GM21576 (cell line): ENCODE measurements around the gene ENTHD1.
"Not testable (repeated sequence)": the region's sequence is repeated elsewhere in the genome, so short reads cannot be mapped to it uniquely, and the experiment has no call there.

ENCODE experiments used
- ATAC-seq: cut with Tn5 transposase; IDR thresholded peaks from one replicate; pipeline ENCODE4 v1.9.1; 2021; ENCODE audit warnings: mild to moderate bottlenecking, moderate library complexity; ENCODE audit not compliant: unreplicated experiment

The ENTHD1 gene

DNA sequence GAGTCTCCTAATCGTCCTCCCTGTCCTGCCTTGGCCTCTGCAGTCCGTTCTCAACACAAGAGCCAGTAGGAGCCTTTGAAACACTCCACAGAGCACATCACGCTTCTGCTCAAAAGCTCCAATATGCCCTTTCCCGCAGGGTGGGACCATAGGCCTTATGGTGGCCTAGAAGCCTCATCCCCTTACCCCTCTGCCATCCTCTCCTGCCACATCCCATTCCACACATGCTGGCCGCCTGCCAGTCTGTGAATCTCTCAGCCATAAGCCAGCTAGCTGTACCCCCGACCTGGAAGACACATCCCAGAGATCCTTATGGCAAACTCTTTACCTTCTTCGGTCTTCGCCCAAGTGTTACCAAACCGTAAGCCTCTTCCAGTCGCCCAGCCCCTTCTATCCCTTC lies 157.8 kb downstream of the ENTHD1 start:
- no peak for ATAC-seq

DNA sequence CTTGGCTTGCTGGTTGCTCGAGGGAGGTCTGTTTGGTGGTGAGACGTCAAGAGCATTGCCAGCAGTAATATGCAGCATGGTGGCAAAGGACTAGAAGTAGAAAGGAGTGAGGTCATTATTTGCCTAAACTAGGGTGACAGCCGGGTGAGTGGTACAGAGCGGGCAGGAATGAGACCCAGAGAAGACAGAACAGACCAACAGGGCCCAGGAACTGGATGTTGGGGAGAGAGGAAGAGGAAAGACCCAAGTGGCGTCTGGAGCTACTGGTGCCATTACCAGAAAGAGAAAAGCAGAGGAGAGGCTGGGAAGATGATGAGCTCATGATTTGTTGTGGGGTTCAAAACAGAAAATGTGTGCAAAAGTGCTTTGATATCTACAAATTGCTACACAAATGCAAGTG lies 158.7 kb downstream of the ENTHD1 start:
- ATAC-seq: no peak

DNA sequence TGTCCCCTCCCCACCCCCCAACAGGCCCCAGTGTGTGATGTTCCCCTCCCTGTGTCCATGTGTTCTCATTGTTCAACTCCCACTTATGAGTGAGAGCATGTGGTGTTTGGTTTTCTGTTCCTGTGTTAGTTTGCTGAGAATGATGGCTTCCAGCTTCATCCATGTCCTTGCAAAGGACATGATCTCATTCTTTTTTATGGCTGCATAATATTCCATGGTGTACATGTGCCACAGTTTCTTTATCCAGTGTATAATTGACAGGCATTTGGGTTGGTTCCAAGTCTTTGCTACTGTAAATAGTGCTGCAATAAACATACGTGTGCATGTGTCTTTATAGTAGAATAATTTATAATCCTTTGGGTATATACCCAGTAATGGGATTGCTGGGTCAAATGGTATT lies 159.5 kb downstream of the ENTHD1 start:
- not testable (repeated sequence) for ATAC-seq

DNA sequence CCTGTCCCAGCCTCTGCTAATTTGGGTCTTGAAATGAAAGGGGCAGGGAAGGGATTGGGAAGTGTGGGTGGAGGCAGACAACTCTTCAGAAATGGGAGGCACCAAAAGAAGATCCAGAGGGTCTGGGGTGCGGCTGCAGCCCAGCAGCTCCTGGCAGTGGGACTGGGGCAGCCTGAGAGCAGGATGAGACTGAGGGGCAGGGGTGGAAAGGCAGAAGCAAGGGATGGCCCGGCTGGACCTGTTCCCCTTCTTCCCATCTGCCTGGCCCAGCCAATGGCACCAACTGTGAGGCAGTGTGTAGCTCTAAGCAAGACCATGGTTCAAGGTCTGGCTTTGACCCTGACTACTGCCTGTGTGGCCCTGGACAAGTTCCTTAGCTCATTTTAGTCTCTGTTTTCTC lies 160.4 kb downstream of the ENTHD1 start:
- ATAC-seq: no peak

DNA sequence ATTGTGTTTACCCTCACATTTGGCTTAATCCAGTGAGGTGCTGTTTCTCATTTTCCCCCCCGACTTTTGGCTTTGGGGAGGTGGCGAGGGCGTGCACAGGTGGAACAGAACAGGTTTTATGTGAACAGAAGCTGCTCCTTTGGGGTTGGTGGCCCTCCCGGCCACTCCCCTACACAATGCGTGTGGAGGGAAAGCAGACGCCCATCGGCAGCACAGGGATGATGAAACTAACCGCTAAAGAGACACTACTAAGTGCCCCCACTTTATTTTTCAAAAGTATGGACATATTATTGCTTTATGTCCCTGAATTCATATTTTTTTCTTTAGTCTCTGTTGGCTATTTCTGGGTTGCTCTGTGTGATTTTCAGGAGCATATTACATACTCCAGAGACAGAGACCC lies 160.9 kb downstream of the ENTHD1 start:
- ATAC-seq: no peak

DNA sequence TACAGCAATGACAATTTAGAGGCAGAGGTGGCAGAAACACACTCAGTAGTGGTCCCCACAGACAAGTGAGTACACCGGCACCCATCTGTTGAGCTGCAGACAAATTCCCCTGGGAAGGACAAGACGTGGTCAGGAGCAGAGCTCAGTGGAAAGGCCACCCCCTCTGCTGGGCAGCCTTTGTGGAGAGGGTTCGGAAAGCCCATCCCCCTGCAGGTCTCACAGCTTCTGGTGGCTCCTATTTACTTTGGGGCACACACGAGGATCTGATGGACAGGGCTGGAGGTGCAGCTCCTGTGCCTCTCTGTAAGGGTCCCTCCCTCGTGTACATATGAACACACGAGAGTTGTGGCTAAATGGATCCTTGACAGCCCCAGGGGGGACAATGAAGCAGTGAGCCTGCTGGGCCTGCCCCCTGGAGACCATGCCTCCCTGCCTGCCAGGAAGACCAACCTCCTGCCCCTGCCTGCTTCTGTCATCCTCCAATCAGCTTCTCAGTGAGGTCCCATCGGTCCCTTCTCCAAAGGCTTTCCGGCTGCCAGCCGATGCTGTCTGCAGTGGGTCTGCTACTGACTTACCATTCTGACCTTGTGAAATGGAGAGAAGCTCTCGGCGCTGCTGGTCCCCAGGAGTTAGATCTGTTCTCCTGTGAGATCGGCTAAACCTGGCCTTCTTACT lies 161.5 kb downstream of the ENTHD1 start:
- no peak for ATAC-seq

DNA sequence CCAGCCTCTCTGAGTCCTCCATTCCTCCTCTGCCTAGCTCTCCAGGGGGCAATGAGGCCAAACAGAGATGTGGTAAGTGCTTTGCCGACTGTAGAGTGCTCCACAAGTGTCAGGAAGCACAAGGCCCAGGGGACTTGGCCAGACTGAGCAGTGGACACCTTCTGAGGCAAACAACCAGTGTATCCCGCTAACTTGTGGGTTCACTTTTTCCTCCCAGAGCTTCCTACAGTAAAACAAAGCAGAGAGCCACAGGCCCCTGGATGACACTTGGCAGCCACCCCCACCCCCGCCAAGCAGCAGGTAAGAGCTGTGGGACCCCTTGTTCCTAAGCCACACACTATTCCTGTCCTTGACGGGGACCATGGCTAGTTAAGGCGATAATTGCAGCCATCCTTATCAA lies 162.1 kb downstream of the ENTHD1 start:
- no peak for ATAC-seq

DNA sequence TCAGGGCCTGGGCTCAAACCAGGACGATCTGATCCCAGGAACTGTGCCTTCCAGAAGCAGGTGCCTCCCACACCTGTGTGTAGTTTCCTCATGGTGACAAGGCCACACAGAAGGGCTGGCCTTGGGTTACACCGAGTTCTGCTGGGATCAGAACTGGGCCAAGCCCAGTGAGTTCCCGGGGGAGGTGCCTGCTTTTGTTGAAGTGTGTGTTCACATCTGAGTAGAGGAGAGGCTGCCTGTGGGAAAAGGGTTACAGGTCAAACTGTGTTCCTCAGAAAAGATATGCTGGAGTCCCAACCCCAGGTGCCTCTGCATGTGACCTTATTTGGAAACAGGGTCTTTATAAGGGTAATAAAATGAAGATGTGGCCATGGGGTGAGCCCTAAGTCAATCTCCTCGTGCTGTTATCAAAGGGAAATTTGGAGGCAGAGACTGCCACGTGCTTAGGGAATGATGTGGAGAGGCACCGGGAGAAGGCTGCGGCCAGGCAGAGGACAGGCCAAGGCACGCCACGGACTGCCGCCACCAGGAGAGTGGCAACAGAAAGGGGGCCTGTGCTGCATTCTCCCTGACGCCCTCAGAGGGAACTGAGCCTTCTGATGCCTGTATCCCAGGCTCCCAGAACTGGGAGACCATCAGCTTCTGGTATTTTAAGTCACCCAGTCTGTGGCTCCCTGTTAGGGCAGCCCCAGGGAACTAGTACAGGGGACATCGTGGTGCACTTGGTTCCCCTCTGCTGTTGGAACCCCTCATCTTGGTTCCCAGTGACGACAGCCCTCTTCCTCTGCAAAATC lies 164.2 kb downstream of the ENTHD1 start:
- ATAC-seq: no peak

DNA sequence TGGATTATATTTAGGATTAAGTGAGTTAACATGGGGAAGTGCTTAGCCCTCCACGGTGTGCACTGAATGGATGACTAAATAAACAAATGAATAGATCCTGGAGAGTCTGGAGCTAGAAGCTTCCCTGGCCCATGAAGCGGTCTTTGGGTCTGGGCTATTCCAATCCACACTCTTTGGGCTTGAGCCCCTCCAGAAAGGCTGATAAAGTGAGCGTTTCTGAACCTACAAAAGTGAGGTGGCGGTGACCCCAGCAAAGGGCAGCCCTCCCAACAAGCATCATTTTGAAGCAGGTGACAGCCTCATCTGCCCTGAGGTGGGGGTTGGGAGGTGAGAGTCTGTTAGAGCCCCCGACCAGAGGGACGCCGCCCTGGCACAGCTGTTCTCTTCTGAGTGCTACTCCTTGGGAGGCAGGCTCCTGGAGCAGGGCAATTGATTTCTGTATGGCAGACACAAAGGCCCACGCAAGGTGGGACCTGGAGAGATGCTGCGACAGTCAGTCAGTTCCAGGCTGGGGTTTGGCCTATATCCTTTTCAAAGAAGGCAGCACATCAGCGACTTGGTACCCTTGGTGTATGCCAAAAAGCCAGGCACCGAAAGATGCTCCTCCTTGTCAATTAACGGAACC lies 165.2 kb downstream of the ENTHD1 start:
- no peak for ATAC-seq

DNA sequence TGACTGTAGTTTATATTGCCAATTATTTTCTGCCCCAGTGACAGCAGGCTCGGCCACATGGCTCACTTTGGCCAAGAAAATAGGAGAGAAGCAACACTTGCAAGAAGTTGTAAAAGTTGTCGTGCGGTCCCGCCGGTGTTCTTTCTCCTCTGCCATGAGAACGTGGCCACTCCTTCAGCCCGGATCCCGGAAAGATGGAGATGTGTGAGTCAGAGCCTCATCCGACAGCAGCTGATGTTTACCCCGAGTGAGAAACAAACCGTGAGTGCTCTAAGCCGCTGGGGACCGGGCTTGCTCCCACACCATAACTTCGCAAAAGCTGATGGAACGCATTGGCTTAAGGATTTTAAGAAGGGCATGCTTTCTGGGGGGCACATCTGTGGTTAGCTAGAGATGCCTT lies 166.0 kb downstream of the ENTHD1 start:
- no peak for ATAC-seq

DNA sequence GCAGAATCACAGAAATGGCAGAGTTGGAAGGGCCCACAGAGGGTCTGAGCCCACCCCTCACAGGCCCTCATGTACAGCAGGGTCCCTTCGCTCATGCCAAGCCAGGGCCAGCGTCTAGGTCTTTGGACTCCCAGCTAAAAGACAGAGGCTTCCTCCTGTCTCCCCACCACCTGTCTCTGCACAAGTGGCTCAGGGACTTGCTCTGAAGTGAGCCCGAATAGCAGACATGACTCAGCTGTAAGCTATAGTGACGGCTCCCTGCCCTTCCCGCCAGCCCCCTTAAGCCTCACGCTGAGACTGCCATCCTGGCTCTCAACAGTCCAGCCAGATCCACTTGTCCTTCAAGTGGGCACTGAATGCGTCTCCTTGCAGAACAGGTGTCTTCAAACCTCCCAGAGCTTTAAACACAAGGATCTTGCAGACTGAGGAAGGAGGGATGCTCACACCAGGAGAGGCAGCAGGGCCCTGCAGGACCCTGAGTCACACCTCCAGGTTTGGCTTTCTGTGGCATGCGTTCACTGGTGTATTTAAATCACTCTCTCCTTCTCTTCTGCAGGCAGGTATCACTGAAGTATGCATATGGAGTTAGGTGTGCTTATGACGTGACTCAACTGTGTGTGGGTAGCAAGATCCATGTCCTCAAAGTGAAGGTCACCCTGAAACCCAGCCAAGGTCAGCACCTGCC lies 168.1 kb downstream of the ENTHD1 start:
- no peak for ATAC-seq

DNA sequence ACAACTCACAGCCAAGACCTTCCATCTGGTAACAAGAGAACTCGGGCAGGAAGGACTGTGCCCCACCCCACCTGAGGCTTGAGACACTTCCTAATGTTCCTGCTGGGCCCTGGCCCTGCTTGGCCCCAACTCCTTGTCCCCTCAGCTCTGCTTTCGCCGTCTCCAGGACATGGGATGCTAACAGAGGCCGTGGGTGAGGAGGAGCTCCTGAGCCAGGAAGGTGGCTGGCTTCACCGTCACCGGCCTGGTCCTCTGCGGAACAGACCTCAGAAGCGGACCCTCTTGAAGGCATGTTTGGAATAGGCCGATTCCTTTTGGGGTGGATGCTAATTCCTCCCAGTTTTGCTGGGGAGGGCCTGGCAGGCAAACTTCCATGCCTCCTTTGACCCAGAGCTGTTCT lies 168.7 kb downstream of the ENTHD1 start:
- no peak for ATAC-seq

DNA sequence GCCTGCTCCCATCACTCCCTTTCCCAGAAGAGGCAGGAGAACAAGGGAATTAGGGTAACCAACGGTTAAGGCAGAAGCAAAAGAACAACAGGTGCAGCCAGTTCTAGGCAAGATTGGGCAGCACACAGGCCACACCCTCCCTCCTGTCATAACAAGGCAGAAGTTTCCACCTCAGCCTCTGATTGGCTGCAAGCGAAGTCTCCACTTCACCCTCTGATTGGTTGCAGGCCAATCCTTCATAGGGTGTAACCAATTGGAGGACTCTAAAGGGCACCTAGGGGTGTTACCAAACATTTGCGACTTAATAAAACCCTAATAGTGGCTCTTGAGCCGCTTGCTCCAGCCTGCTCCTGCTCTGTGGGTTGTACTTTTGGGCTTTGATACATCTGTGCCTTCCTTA lies 169.2 kb downstream of the ENTHD1 start:
- no peak for ATAC-seq

DNA sequence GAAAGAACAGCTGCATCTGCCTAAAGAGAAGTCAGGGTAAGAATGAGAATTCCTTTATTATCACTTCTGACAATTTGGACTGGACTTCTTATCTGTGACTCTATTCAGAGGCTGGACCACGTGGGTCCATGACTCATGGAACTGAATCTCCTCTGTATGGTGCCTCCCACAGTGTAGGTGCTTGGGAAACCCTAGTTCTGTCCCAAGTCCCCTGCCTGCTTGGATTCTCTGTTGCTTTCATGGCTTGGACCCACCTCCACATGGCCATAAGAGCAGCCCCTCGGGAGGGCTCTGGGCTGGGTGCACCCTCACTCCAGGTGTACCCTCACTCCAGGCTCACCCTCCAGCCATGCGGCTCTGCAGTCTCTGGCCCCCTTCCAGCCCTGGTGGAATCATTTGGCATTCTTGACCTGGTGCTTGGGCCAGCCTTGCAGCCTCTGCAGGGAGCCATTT lies 169.6 kb downstream of the ENTHD1 start:
- ATAC-seq: no peak

DNA sequence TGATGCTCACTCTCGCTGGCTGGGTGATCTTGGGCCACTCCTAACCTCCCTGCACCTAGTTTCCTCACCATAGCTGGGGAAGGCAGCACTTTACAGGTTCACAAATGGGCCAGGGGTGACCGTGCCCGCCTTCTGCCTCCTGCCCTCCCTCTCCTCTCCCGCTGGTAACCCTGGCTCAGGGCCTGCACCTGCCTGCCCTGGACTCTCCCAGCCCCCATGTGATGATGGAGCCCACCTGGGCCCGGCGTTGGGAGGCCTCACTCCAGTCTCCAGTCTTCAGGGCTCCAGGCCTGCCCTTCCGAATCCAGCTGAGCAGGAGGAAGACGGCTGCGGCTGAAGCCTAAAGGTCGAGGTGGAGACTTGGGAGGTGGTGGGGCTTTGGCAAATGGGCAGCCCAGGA lies 170.1 kb downstream of the ENTHD1 start:
- no peak for ATAC-seq

DNA sequence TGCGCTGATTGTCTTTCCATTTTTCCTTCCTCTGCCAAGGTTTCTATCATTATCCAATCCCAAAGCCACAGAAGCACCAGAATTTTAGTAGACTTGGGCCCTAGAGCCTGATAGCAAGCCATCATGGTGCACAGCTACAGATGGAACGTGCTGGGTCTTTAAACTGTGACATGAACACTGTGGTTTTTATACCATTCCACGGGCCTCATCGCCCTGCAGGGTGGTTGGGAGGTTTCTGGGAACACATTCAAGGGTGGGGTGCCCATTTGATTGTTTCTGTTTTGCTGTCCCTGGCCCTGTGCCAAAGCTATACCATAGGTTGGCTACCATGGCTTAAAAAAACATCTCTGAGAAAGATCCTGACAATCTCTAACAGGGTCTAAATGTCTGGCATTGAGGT lies 171.1 kb downstream of the ENTHD1 start:
- no peak for ATAC-seq

DNA sequence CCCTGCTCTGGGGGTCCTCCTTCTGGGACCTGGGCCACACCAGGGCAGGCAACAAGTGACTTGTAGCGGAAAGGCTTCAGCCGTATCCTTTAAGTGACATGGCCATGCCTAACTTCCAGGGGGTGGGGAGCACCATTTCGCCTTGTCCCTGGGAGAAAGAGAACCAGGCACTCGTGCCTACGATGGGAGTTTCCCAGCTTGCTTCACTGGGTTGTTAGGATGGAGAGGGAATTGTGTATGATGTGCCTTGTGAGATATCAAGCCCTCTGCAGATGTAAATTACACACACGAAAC lies 171.6 kb downstream of the ENTHD1 start:
- ATAC-seq: no peak

DNA sequence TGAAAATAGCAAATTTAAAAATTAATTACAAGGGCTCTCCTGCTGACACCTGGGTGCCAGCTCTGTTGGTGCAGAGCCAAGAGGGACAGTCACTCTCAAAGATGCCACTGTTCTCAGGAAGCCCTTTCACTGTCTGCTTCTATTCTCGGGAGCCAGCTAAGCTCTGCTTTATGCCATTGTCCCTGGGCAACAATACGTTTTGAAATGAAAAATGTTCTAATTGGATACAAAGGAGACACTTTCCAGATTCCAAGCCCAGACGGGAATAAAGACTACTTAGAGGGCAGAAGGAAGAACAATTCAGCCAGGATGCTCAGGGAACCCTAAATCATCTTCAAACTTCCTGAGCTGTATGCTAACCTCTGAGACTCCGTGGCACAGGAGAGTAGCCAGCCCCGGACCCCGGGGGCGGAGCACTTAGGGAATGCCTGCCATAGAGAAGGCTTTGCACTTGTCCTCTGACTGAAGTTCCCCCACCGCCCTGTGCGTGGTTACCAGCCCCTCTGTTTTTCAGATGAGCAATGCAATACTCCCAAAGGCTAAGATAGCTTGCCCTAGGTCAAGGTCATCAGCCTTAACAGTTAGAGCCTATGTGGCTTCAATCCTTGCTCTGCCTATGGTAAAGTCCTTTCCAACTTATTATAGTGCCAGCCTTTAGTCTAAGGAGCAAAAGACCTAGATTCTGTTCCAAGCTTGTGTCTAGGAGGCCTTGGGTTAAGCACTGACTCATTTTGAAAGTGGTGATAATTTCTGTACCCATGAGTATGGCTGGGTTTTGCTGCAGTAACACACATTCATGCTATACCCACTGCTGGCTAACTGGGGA lies 172.1 kb downstream of the ENTHD1 start:
- ATAC-seq: no peak

DNA sequence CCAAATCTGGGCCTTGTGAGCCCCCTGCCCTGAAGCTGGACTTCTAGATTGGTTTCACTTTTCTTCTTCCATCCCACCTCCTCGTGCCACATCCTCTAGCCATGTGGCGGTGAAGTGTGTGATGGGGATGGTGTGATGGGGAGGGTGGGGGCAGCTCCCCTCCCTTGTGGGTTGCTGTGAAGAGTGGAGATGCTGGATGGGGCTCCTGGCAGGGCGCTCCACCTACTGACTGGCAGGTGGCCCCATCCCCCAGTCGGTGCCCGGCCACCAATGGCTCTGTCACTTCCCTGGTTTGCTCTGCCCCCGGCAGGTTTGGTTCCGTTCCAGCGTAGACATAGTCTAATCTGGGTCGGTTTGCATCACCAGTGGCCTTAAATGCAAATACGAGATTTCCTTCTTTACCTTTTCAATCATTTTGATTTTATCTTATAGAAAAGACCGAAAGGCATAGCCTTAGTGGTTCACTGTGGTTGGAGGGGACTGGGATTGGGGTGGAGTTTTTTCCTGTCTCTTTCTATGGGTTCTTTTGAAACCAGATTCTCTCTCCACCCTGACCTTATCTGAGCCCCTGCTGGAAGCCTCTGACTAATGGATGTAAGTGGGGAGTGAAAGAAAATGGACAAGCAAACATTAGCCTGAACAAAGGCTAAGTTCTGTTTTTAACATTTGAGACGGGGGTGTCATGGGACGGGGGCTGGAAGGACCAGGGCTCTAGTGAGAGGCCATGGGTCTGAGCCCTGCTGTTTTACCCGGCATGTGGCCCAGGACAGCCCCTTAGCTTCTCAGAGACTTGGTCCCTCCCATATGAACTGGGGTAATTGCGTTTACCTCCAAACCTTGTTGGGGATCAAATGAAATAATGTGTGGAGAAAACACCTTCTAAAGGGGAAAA lies 173.8 kb downstream of the ENTHD1 start:
- no peak for ATAC-seq

DNA sequence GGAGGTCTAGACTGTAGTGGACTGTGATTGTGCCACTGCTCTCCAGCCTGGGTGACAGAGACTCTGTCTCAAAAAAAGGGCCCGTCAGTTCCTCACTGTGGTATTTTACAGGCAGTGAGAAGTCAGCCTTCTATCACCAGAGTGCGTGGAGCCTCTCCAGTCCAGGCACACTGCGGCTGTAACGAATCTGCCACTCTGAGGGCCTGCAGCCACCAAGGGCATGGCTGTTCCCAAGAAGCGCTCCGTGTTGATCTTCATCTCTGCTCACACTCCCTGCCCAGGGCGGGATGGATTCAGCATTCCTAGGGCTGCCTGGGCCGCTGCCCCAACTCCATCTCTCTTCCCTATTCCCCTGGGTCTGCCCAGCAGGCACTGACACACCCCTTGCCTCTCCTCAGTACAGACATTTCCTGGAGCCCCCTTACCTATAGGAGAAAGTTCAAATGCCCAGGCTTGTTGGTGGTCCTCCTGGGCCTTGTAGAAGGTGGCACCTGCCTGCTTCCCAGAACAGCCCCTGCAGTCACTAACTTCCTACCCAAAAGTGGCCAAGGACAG lies 174.6 kb downstream of the ENTHD1 start:
- ATAC-seq: no peak
